GM06990 (cell line): ENCODE results near the gene BROX.

Source experiments
- DNase-seq: peaks from one replicate; pipeline ENCODE4 v3.0.0-alpha.2; 2011; ENCODE audit not compliant: insufficient read length; ENCODE audit errors: extremely low read depth
- H3K27me3 ChIP-seq: replicated peaks from 2 replicates; pipeline ENCODE4 v1.6.0; 2011; ENCODE audit warnings: low read length; ENCODE audit not compliant: control insufficient read depth, insufficient read depth
- H3K36me3 ChIP-seq: 2 replicates; pipeline ENCODE4 v1.5.1; 2011; ENCODE audit warnings: low read length; ENCODE audit not compliant: control insufficient read depth, insufficient read depth
- H3K4me3 ChIP-seq: replicated peaks from 2 replicates; pipeline ENCODE4 v1.5.1; 2011; ENCODE audit warnings: low read depth, mild to moderate bottlenecking, control low read depth, low read length
- TF ChIP-seq, protein P1 (sequence below): IDR thresholded peaks from 2 replicates; pipeline ENCODE4 v1.5.1; 2011; ENCODE audit warnings: low read length, control low read depth, mild to moderate bottlenecking, inconsistent platforms; ENCODE audit not compliant: insufficient read depth, poor library complexity, severe bottlenecking

BROX gene

DNA sequence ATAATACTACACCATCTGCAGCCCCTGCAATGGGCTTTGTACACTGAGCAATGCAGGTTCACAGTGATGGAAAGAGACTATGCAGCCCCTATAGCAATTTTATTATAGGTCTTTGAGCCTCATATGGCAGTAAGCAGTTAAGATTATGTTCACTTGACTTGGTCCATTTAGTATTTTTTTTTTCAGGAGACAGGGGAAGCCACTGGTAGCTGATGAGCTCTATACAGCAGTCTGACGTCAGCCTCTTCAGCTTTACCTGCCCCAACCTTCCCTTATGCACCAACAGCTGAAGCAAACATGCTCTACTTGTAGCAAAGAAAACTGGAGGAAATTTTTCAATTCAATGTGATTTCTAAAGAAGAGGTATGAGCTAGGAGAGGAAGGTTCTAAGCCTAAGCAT is 32.3 kb upstream of the BROX start:
- TF ChIP-seq, protein P1, sequence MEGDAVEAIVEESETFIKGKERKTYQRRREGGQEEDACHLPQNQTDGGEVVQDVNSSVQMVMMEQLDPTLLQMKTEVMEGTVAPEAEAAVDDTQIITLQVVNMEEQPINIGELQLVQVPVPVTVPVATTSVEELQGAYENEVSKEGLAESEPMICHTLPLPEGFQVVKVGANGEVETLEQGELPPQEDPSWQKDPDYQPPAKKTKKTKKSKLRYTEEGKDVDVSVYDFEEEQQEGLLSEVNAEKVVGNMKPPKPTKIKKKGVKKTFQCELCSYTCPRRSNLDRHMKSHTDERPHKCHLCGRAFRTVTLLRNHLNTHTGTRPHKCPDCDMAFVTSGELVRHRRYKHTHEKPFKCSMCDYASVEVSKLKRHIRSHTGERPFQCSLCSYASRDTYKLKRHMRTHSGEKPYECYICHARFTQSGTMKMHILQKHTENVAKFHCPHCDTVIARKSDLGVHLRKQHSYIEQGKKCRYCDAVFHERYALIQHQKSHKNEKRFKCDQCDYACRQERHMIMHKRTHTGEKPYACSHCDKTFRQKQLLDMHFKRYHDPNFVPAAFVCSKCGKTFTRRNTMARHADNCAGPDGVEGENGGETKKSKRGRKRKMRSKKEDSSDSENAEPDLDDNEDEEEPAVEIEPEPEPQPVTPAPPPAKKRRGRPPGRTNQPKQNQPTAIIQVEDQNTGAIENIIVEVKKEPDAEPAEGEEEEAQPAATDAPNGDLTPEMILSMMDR: no peak
- no peak overlapping the region for H3K4me3 ChIP-seq

GRCh38 chr1:222691016-222691415 is 21.3 kb upstream of the BROX start:
- DNase-seq: no peak
- H3K27me3 ChIP-seq: no peaks in the 10 kb centered on the region
- H3K4me3 ChIP-seq: no peak overlapping the region
- TF ChIP-seq, protein P1: no peak
- peaks cover 2% of the 10 kb centered on the region for H3K36me3 ChIP-seq

More for the DNA sequence above, 32.3 kb upstream of the BROX start:
- DNase-seq: no peak
- Histone ChIP-seq H3K27me3 (no peaks in the 10 kb centered on the region), H3K36me3 (no peaks in the 10 kb centered on the region; the same call in 1 of the 2 replicates)

- Histone ChIP-seq H3K27me3 (no peaks in the 10 kb centered on the region), H3K36me3 (peaks cover 2% of the 10 kb centered on the region), H3K4me3 (no peak overlapping the region)
- TF ChIP-seq, protein P1: no peak
- DNase-seq: no peak
Observed at GRCh38 chr1:222694927-222695326, 17.4 kb upstream of the BROX start.

DNA sequence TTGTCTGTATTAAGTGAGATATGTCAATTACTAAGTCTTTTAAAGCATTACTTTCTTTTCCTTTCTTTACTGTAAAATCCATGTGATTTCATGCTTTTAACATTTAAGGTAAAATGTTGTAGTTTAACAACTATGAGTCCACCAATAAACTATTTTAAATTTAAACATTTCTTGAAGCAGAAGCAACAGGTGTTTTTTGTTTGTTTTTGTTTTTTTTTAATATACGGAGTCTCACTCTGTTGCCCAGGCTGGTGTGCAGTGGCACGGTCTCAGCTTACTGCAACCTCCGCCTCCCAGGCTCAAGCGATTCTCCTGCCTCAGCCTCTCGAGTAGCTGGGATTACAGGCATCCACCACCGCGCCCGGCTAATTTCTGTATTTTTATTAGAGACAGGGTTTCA is 15.6 kb upstream of the BROX start:
- peaks cover 2% of the 10 kb centered on the region for H3K36me3 ChIP-seq
- no peak overlapping the region for H3K4me3 ChIP-seq
- TF ChIP-seq, protein P1: no peak
- no peak for DNase-seq
- H3K27me3 ChIP-seq: no peaks in the 10 kb centered on the region

DNA sequence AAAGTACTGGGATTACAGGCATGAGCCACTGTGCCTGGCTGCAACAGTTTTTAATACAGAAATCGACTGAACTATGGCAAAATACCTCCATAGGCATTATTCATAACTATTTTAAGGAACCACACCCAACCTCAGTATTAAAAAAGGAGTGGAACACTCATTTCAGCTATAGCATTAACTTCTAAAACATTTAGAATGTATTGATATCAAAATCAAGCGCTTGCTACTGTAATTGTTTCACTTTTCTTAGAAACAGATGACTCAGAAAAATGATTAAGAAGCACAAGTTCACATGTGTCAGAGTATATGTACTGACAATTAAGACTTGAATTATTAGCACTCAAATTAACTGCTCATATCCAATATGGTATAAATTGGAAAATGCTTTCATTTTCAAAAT is 15.2 kb upstream of the BROX start:
- DNase-seq: no peak
- no peak overlapping the region for H3K4me3 ChIP-seq
- TF ChIP-seq, protein P1: no peak
- H3K27me3 ChIP-seq: no peaks in the 10 kb centered on the region
- peaks cover under 1% of the 10 kb centered on the region for H3K36me3 ChIP-seq

- no peak for DNase-seq
- H3K27me3 ChIP-seq: no peaks in the 10 kb centered on the region
- no peak overlapping the region for H3K4me3 ChIP-seq
- TF ChIP-seq, protein P1: no peak
- no peaks in the 10 kb centered on the region; the same call in 1 of the 2 replicates for H3K36me3 ChIP-seq
Observed at GRCh38 chr1:222697826-222698225, 14.5 kb upstream of the BROX start.
